CD14-positive monocyte (primary cell): ENCODE results near the gene SUSD1. TPM values are rescaled to one million over a fixed set of nuclear protein-coding genes. Genes with fewer than 3 reads are reported as not detected.
A peak's percentile ranks its signal among the peaks of the same experiment; 100 is the strongest.

ENCODE experiments used
- DNase-seq, 3 donors: peaks; one replicate each; pipeline ENCODE4 v3.0.0-alpha.2; 2011 to 2022
- H2AFZ ChIP-seq: 2 replicates; pipeline ENCODE4 v1.6.0; 2012; ENCODE audit warnings: mild to moderate bottlenecking, low read depth, low read length, inconsistent platforms; ENCODE audit not compliant: insufficient read depth, poor library complexity, severe bottlenecking
- H3K27ac ChIP-seq, 2 donors: 1 replicate in 1 of 2; 2 replicates in 1 of 2; pipeline ENCODE4 v1.5.1; 2012 to 2013; ENCODE audit warnings: low read length in 2 of 2, control low read depth in 1 of 2, inconsistent platforms in 1 of 2, low read depth in 1 of 2, mild to moderate bottlenecking in 1 of 2
- H3K27me3 ChIP-seq, 2 donors: one replicate each; pipeline versions ENCODE4 v1.6.0 to v1.6.1; 2011 to 2013; ENCODE audit warnings: low read length in 2 of 2; ENCODE audit not compliant: control insufficient read depth in 2 of 2, insufficient read depth in 2 of 2
- H3K36me3 ChIP-seq, 2 donors: replicated peaks in 1 of 2; 1 replicate in 1 of 2; 2 replicates in 1 of 2; pipeline versions ENCODE4 v1.5.1 to v1.6.1; 2012 to 2013; ENCODE audit warnings: low read length in 2 of 2, control low read depth in 1 of 2, inconsistent platforms in 1 of 2, mild to moderate bottlenecking in 1 of 2; ENCODE audit not compliant: insufficient read depth in 2 of 2, control insufficient read depth in 1 of 2
- H3K4me1 ChIP-seq, 2 donors: 1 replicate in 1 of 2; 2 replicates in 1 of 2; pipeline versions ENCODE4 v1.5.1 to v1.6.1; 2012 to 2013; ENCODE audit warnings: low read length in 2 of 2, control low read depth in 1 of 2, inconsistent platforms in 1 of 2, mild to moderate bottlenecking in 1 of 2, moderate library complexity in 1 of 2; ENCODE audit not compliant: insufficient read depth in 2 of 2, control insufficient read depth in 1 of 2
- H3K4me2 ChIP-seq: replicated peaks from 2 replicates; pipeline ENCODE3; 2012; ENCODE audit warnings: low read length, moderate library complexity, mild to moderate bottlenecking; ENCODE audit not compliant: poor library complexity, severe bottlenecking; ENCODE audit errors: extremely low read depth
- H3K4me3 ChIP-seq, 3 experiments: fragments of 200-600 bp in 1 of 3; sonication (generic) in 1 of 3; replicated peaks in 1 of 3; 1 replicate in 2 of 3; 2 replicates in 1 of 3; pipeline ENCODE4 v1.5.1; 2011 to 2013; ENCODE audit warnings: low read length in 3 of 3, mild to moderate bottlenecking in 3 of 3, control low read depth in 2 of 3, low read depth in 2 of 3, inconsistent platforms in 1 of 3, moderate library complexity in 1 of 3
- H3K79me2 ChIP-seq: 2 replicates; pipeline ENCODE4 v1.6.0; 2012; ENCODE audit warnings: mild to moderate bottlenecking, control low read depth, inconsistent platforms, low read length, moderate library complexity; ENCODE audit not compliant: insufficient read depth
- H3K9ac ChIP-seq: 2 replicates; pipeline ENCODE4 v1.6.0; 2017; ENCODE audit warnings: low read length, mild to moderate bottlenecking; ENCODE audit not compliant: insufficient read depth, poor library complexity, severe bottlenecking
- H3K9me3 ChIP-seq, 2 donors: replicated peaks in 1 of 2; 1 replicate in 1 of 2; 2 replicates in 1 of 2; pipeline versions ENCODE4 v1.5.1 to v1.6.1; 2012 to 2013; ENCODE audit warnings: low read length in 2 of 2, control low read depth in 1 of 2; ENCODE audit not compliant: control insufficient read depth in 1 of 2, insufficient read depth in 1 of 2
- H4K20me1 ChIP-seq: 2 replicates; pipeline ENCODE4 v1.6.0; 2012; ENCODE audit warnings: mild to moderate bottlenecking, low read length, control low read depth, moderate library complexity; ENCODE audit not compliant: insufficient read depth
- H3K27ac Mint-ChIP-seq, 7 donors: one replicate each; pipeline ENCODE4 v1.8.0; 2020; ENCODE audit warnings: mild to moderate bottlenecking in 7 of 7, mixed read lengths in 7 of 7, moderate library complexity in 6 of 7, inconsistent platforms in 2 of 7
- H3K27me3 Mint-ChIP-seq, 3 donors: one replicate each; pipeline ENCODE4 v1.8.0; 2021 to 2022; ENCODE audit warnings: low read depth in 3 of 3, mild to moderate bottlenecking in 3 of 3, mixed read lengths in 3 of 3, moderate library complexity in 3 of 3, inconsistent platforms in 1 of 3
- H3K36me3 Mint-ChIP-seq, 2 donors: one replicate each; pipeline ENCODE4 v1.8.0; 2020; ENCODE audit warnings: mixed read lengths in 2 of 2, inconsistent platforms in 1 of 2, mild to moderate bottlenecking in 1 of 2
- H3K4me1 Mint-ChIP-seq: one replicate; pipeline ENCODE4 v1.8.0; 2020; ENCODE audit warnings: mild to moderate bottlenecking, mixed read lengths
- H3K4me3 Mint-ChIP-seq, 2 donors: one replicate each; pipeline ENCODE4 v1.8.0; 2020; ENCODE audit warnings: mild to moderate bottlenecking in 2 of 2, mixed read lengths in 2 of 2, moderate library complexity in 1 of 2
- H3K9me3 Mint-ChIP-seq, 7 donors: one replicate each; pipeline ENCODE4 v1.8.0; 2020 to 2022; ENCODE audit warnings: mixed read lengths in 7 of 7, mild to moderate bottlenecking in 6 of 7, moderate library complexity in 6 of 7, inconsistent platforms in 2 of 7
- WGBS: methylation state at CpG from one replicate; pipeline ENCODE4 v1.1.5; 2013; ENCODE audit warnings: missing lambda C conversion rate; ENCODE audit not compliant: insufficient coverage; 5-methylcytosine and 5-hydroxymethylcytosine counted together
- intact Hi-C, 2 donors: fragments of 100-400 bp; cut with micrococcal nuclease; formaldehyde crosslinking; loops; one replicate each; pipeline versions ENCODE4 v1.15.0 to v1.15.1; 2023
- polyA plus RNA-seq, 3 donors: library from polyadenylated mRNA; depleted of rRNA in 1 of 3; unstranded in 2 of 3; stranded (reverse) in 1 of 3; fragments of 300-500 nt in 2 of 3; fragments of >200 nt in 1 of 3; fragmentation: Illumina TruSeq in 2 of 3; gene quantifications; 1 replicate in 2 of 3; 2 replicates in 1 of 3; pipeline ENCODE4 v1.2.3, GENCODE V29; 2012 to 2021
- TF ChIP-seq, protein P1 (sequence below): fragments of 200-600 bp; IDR thresholded peaks from one replicate; pipeline ENCODE4 v1.8.0; 2022; ENCODE audit warnings: antibody characterized with exemption, mild to moderate bottlenecking

SUSD1 gene
- polyA plus RNA-seq, 3 donors: 29.1 to 42.3 (median 30.9) TPM

DNA sequence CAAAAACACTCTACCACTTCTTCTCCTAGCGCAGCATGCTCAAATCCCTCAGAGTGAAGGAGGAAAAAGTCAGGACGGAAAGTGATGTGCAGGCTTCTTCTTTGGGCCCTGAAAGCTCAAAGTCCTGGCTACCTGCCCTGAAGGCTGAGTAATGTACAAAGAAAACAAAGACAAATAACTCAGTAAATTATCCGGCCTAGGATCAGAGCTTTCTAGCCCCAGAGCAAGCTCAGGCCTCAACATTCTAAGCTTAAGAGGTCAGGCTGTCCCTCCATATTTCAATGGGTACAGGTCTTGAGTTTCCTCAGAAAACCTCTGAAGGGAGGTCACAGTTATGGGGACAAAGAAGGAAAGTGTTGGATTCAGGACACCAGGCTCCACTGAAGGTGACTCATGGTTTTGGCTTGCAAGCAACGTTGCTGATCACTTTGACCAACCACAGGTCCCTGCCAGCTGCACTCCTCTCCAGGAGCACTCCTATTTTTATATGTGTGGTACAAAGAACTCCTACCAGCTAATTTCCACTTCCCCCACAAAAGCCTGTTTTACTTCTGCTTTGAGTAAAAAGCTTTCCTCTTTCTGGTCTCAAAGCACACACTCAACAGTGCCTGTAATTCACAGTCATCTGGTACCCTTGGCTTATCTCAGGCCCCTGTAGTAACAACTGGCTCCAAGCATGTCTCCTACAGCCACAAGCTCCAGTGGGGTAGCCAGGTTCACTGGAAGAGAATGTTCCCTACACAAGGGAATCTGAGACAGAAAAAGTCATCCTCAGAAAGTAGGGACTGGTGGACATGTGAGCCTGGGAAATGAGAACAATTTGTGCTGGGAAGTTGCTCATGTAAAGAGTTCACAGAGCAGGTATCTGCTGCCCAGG is 162.8 kb downstream of the SUSD1 start:
- Mint-ChIP-seq H3K27ac (peak overlapping the region; percentile 66 to 89 (median 80)), H3K27me3 (peaks cover 2 to 13% (median 4%) of the 10 kb centered on the region in 3 donors), H3K4me1 (peaks cover 54% of the 10 kb centered on the region), H3K36me3 (no peaks in the 10 kb centered on the region), H3K9me3 (peaks cover 0 to 1% (median 0%) of the 10 kb centered on the region in 7 donors), H3K4me3 (no peak overlapping the region)
- Histone ChIP-seq H2AFZ (peak overlapping the region; percentile 19), H3K4me1 (peaks cover 29 to 42% of the 10 kb centered on the region in 2 donors), H3K79me2 (no peaks in the 10 kb centered on the region), H3K9ac (no peak overlapping the region), H3K4me2 (peak overlapping the region; percentile 7), H4K20me1 (no peaks in the 10 kb centered on the region), H3K36me3 (no peaks in the 10 kb centered on the region), H3K4me3 (no peak overlapping the region), H3K27ac (peak overlapping the region; percentile 1 to 63), H3K9me3 (no peaks in the 10 kb centered on the region), H3K27me3 (no peaks in the 10 kb centered on the region)
- peak; percentile 28 to 64 (median 38) for DNase-seq
- TF ChIP-seq, protein P1, sequence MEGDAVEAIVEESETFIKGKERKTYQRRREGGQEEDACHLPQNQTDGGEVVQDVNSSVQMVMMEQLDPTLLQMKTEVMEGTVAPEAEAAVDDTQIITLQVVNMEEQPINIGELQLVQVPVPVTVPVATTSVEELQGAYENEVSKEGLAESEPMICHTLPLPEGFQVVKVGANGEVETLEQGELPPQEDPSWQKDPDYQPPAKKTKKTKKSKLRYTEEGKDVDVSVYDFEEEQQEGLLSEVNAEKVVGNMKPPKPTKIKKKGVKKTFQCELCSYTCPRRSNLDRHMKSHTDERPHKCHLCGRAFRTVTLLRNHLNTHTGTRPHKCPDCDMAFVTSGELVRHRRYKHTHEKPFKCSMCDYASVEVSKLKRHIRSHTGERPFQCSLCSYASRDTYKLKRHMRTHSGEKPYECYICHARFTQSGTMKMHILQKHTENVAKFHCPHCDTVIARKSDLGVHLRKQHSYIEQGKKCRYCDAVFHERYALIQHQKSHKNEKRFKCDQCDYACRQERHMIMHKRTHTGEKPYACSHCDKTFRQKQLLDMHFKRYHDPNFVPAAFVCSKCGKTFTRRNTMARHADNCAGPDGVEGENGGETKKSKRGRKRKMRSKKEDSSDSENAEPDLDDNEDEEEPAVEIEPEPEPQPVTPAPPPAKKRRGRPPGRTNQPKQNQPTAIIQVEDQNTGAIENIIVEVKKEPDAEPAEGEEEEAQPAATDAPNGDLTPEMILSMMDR: no peak
- intact Hi-C loops: loop anchor here in 1 of 2 donors (5.0 kb wide), 1 partner anchor 45 kb away; no protein-coding TSS in a partner anchor
- 60% methylated on average over 1 of the region's 4 CpGs for WGBS

DNA sequence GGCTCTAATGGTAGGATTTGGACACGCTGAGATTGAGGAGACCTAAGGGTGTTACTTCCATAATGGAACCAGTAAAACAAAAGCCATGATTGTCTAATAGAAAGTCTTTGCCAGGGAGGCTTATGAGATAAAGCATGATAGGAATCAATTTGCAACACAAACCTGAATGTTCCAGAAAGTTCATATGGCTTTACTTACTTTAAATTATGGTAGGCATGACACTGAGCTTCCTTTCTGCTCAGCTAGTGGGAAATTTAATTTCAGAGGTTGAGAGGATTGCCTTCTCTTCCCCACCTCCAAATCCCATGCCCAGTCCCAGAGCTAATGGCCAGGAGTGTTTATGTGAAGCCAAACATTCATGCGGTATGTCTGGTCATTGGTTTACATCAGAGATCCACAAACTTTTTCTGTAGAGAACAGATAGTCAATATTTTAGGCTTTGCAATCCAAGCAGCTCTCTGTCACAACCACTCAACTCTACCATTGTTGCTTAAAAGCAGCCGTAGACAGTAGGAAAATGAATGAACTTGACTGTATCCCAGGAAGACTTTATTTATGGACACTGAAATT is 164.0 kb downstream of the SUSD1 start:
- Mint-ChIP-seq H3K4me1 (peaks cover 55% of the 10 kb centered on the region), H3K36me3 (no peaks in the 10 kb centered on the region), H3K27ac (peak overlapping the region in 1 of 7 donors; percentile 23), H3K4me3 (no peak overlapping the region), H3K27me3 (peaks cover 0 to 11% (median 1%) of the 10 kb centered on the region in 3 donors), H3K9me3 (peaks cover 0 to 1% (median 0%) of the 10 kb centered on the region in 7 donors)
- no peak for DNase-seq
- Histone ChIP-seq H3K9me3 (no peaks in the 10 kb centered on the region), H2AFZ (no peak overlapping the region), H3K4me2 (no peak overlapping the region), H3K9ac (no peak overlapping the region), H3K36me3 (no peaks in the 10 kb centered on the region), H3K27ac (no peak overlapping the region), H4K20me1 (no peaks in the 10 kb centered on the region), H3K4me1 (peaks cover 30 to 44% of the 10 kb centered on the region in 2 donors), H3K4me3 (no peak overlapping the region), H3K27me3 (no peaks in the 10 kb centered on the region), H3K79me2 (no peaks in the 10 kb centered on the region)
- intact Hi-C loops: loop anchor here in 1 of 2 donors (5.0 kb wide), 1 partner anchor 46 kb away; no protein-coding TSS in a partner anchor
- WGBS: 100% methylated on average over 1 of the region's 3 CpGs
- TF ChIP-seq, protein P1: no peak
